GM12878 (cell line): ENCODE data around the gene OLFML2B. TPM values are rescaled to one million over a fixed set of nuclear protein-coding genes. Genes with fewer than 3 reads are reported as not detected.

Experiments
- ATAC-seq: fragments of 200-7000 bp; cut with Tn5 transposase; 3 replicates; pipeline ENCODE4 v1.9.1; 2020; ENCODE audit warnings: mild to moderate bottlenecking, moderate library complexity
- BruUV-seq: library from RNA; stranded (reverse); fragments of 400-500 nt; replicated peaks from 2 replicates; lab custom pipeline; 2021; lab: Mats Ljungman, UMichigan
- CTCF ChIA-PET: fragments of 300-600 bp; sonication (Branson Sonifier 250); formaldehyde crosslinking; extraction: SDS; loops from one replicate; lab custom pipeline; 2021; ENCODE audit warnings: inconsistent platforms; lab: Yijun Ruan, JAX
- POLR2A ChIA-PET: fragments of 350-600 bp; formaldehyde crosslinking; extraction: SDS; loops from one replicate; lab custom pipeline; 2021; ENCODE audit warnings: inconsistent platforms; lab: Charles Lee
- RAD21 ChIA-PET: fragments of 300-600 bp; sonication (Branson Sonifier 250); formaldehyde crosslinking; loops from one replicate; lab custom pipeline; 2023; ENCODE audit warnings: antibody characterized with exemption; ENCODE audit not compliant: unreplicated experiment; lab: Charles Lee
- SMC1A ChIA-PET: fragments of 300-600 bp; sonication (Branson Sonifier 250); formaldehyde crosslinking; loops from one replicate; lab custom pipeline; 2023; ENCODE audit not compliant: unreplicated experiment, uncharacterized antibody; lab: Charles Lee
- DNase-seq: peaks from one replicate; pipeline ENCODE4 v3.0.0-alpha.2; 2011; ENCODE audit warnings: low read depth, low spot score
- FAIRE-seq: peaks from 3 replicates; lab custom pipeline; 2011; peaks lifted over from hg19 to GRCh38; lab: Jason Lieb, UNC
- H2AFZ ChIP-seq: 2 replicates; pipeline ENCODE4 v1.6.0; 2011; ENCODE audit warnings: low read depth, low read length, control low read depth; ENCODE audit not compliant: control insufficient read depth
- H3K27ac ChIP-seq: 2 replicates; pipeline ENCODE4 v1.5.1; 2011; ENCODE audit warnings: control low read depth; ENCODE audit not compliant: control insufficient read depth, insufficient read depth
- H3K27me3 ChIP-seq, 2 experiments: replicated peaks in 1 of 2; 2 replicates each; pipeline versions ENCODE4 v1.6.0 to v1.6.1; 2011; ENCODE audit warnings: low read length in 1 of 2; ENCODE audit not compliant: control insufficient read depth in 2 of 2, insufficient read depth in 2 of 2
- H3K36me3 ChIP-seq, 2 experiments: 2 replicates each; pipeline ENCODE4 v1.5.1; 2011; ENCODE audit warnings: low read length in 1 of 2; ENCODE audit not compliant: control insufficient read depth in 2 of 2, insufficient read depth in 2 of 2
- H3K4me1 ChIP-seq: 2 replicates; pipeline ENCODE4 v1.6.1; 2011; ENCODE audit warnings: mild to moderate bottlenecking, low read length, moderate library complexity, mixed read lengths; ENCODE audit not compliant: control insufficient read depth, insufficient read depth
- H3K4me2 ChIP-seq: 2 replicates; pipeline ENCODE4 v1.6.0; 2011; ENCODE audit warnings: control low read depth; ENCODE audit not compliant: control insufficient read depth, insufficient read depth
- H3K4me3 ChIP-seq: fragments of 200-600 bp; sonication (generic); 2 replicates; pipeline ENCODE4 v1.5.1; 2016
- H3K79me2 ChIP-seq: 2 replicates; pipeline ENCODE4 v1.6.0; 2011; ENCODE audit warnings: low read length; ENCODE audit not compliant: control insufficient read depth, insufficient read depth
- H3K9ac ChIP-seq: 2 replicates; pipeline ENCODE4 v1.8.0; 2011; ENCODE audit warnings: low read length, control low read depth, mixed read lengths; ENCODE audit not compliant: control insufficient read depth, insufficient read depth
- H3K9me3 ChIP-seq: replicated peaks from 3 replicates; pipeline ENCODE4 v1.5.1; 2011; ENCODE audit warnings: mild to moderate bottlenecking, low read length; ENCODE audit not compliant: control insufficient read depth, insufficient read depth
- H4K20me1 ChIP-seq: 2 replicates; pipeline ENCODE4 v1.6.0; 2011; ENCODE audit not compliant: control insufficient read depth, insufficient read depth
- CBX5 ChIP-seq: sonication (generic); IDR thresholded peaks from 2 replicates; pipeline ENCODE4 v1.6.1; 2016; ENCODE audit warnings: low read depth, moderate library complexity, mild to moderate bottlenecking, inconsistent platforms
- KLF5 ChIP-seq: fragments of 450-650 bp; IDR thresholded peaks from 2 replicates; pipeline ENCODE4 v1.6.1; 2014; ENCODE audit warnings: mild to moderate bottlenecking; ENCODE audit not compliant: partially characterized antibody
- USF1 ChIP-seq: IDR thresholded peaks from 2 replicates; pipeline ENCODE4 v1.6.1; 2011; ENCODE audit warnings: borderline replicate concordance, low read depth, mild to moderate bottlenecking, moderate library complexity, mixed read lengths, low read length; ENCODE audit not compliant: insufficient read depth; ENCODE audit errors: extremely low read length
- WGBS: methylation state at CpG from one replicate; pipeline ENCODE4 v1.1.6; 2016; ENCODE audit warnings: low lambda C conversion rate; ENCODE audit not compliant: insufficient replicate concordance, insufficient coverage; ENCODE audit errors: missing lambda C conversion rate; 5-methylcytosine and 5-hydroxymethylcytosine counted together
- in situ Hi-C: fragments of 300-500 bp; cut with MboI; formaldehyde crosslinking; loops from 9 replicates; pipeline ENCODE4 v1.14.3; 2018; ENCODE audit warnings: mixed read lengths
- intact Hi-C: fragments of 100-400 bp; cut with micrococcal nuclease; formaldehyde crosslinking; loops from one replicate; pipeline ENCODE4 v1.14.2; 2022; ENCODE audit not compliant: unreplicated experiment
- polyA plus RNA-seq, 11 experiments: library from polyadenylated mRNA; depleted of rRNA in 4 of 11; unstranded in 6 of 11; stranded (reverse) in 5 of 11; fragments of >200 nt; fragmentation: Nextera tagmentation in 4 of 11; fragmentation: Illumina TruSeq in 1 of 11; extraction: Ambion mirVana in 4 of 11; extraction: Trizol in 1 of 11; gene quantifications; 1 replicate in 1 of 11; 2 replicates in 10 of 11; pipeline versions ENCODE4 v1.2.1 to v1.2.3, GENCODE V29; 2011 to 2016; ENCODE audit warnings: inconsistent platforms in 2 of 11, missing spikeins in 2 of 11, low read depth in 1 of 11
- total RNA-seq, 4 experiments: library from RNA; depleted of rRNA in 3 of 4; stranded (reverse); fragments of >200 nt in 3 of 4; fragmentation: Illumina TruSeq in 1 of 4; extraction: Trizol in 1 of 4; gene quantifications; 2 replicates each; pipeline versions ENCODE4 v1.2.1 to v1.2.3, GENCODE V29; 2013 to 2021
- TF ChIP-seq, protein P1 (sequence below): IDR thresholded peaks from 2 replicates; pipeline ENCODE4 v1.6.1; 2011; ENCODE audit warnings: borderline replicate concordance, low read depth, mild to moderate bottlenecking, moderate library complexity, low read length; ENCODE audit not compliant: insufficient read depth, poor library complexity, severe bottlenecking
- TF ChIP-seq, protein P2 (sequence below): fragments of 450-650 bp; IDR thresholded peaks from 2 replicates; pipeline ENCODE4 v1.6.1; 2017; ENCODE audit warnings: mild to moderate bottlenecking
- TF ChIP-seq, protein P3 (sequence below): fragments of 450-650 bp; IDR thresholded peaks from 2 replicates; pipeline ENCODE4 v1.6.1; 2017; ENCODE audit warnings: low read depth, mild to moderate bottlenecking, moderate library complexity
- TF ChIP-seq, protein P4 (sequence below): IDR thresholded peaks from 2 replicates; pipeline ENCODE4 v1.6.1; 2012; ENCODE audit warnings: low read length, inconsistent platforms

The OLFML2B gene
- total and polyA plus RNA-seq, 10 of the 15 experiments (the other 5 are each of a cell fraction or from before 2014, with no cell fraction given), result not detected

- TF ChIP-seq, protein P1, sequence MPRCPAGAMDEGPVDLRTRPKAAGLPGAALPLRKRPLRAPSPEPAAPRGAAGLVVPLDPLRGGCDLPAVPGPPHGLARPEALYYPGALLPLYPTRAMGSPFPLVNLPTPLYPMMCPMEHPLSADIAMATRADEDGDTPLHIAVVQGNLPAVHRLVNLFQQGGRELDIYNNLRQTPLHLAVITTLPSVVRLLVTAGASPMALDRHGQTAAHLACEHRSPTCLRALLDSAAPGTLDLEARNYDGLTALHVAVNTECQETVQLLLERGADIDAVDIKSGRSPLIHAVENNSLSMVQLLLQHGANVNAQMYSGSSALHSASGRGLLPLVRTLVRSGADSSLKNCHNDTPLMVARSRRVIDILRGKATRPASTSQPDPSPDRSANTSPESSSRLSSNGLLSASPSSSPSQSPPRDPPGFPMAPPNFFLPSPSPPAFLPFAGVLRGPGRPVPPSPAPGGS, result no peak
- TF ChIP-seq, protein P2, sequence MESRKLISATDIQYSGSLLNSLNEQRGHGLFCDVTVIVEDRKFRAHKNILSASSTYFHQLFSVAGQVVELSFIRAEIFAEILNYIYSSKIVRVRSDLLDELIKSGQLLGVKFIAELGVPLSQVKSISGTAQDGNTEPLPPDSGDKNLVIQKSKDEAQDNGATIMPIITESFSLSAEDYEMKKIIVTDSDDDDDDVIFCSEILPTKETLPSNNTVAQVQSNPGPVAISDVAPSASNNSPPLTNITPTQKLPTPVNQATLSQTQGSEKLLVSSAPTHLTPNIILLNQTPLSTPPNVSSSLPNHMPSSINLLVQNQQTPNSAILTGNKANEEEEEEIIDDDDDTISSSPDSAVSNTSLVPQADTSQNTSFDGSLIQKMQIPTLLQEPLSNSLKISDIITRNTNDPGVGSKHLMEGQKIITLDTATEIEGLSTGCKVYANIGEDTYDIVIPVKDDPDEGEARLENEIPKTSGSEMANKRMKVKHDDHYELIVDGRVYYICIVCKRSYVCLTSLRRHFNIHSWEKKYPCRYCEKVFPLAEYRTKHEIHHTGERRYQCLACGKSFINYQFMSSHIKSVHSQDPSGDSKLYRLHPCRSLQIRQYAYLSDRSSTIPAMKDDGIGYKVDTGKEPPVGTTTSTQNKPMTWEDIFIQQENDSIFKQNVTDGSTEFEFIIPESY, result no peak
- TF ChIP-seq USF1, result no peak
These were observed 20.4 kb downstream of the OLFML2B start (continued) for GRCh38 chr1:162003061-162003829.

GRCh38 chr1:162000053-162000420, 23.6 kb downstream of the OLFML2B start:
- H3K27ac ChIP-seq, result no peak overlapping the region
- FAIRE-seq (no peak), DNase-seq (no peak), ATAC-seq (no peak)
- POLR2A ChIA-PET, result no interaction called here
- H2AFZ ChIP-seq, result no peak overlapping the region
- intact Hi-C loops (no loop called here), in situ Hi-C loops (no loop called here)
- H3K79me2 ChIP-seq, result no peaks in the 10 kb centered on the region
- no peaks in the 10 kb centered on the region for H3K36me3 ChIP-seq
- H3K27me3 ChIP-seq, result peaks cover 0 to 3% of the 10 kb centered on the region in 2 experiments; a peak in 3 of 4 replicates
- H3K4me2 ChIP-seq, result no peak overlapping the region
- SMC1A ChIA-PET, result no interaction called here
- H3K4me1 ChIP-seq, result no peaks in the 10 kb centered on the region
- CTCF ChIA-PET, result no interaction called here
- no TSS peak for BruUV-seq
- no peaks in the 10 kb centered on the region for H4K20me1 ChIP-seq
- no peak overlapping the region for H3K9ac ChIP-seq
- no peak overlapping the region for H3K4me3 ChIP-seq
- WGBS, result 65% methylated on average over 11 of the region's 11 CpGs
- H3K9me3 ChIP-seq, result no peaks in the 10 kb centered on the region
- RAD21 ChIA-PET, result no interaction called here
- TF ChIP-seq CBX5, result no peak
- TF ChIP-seq, protein P3, sequence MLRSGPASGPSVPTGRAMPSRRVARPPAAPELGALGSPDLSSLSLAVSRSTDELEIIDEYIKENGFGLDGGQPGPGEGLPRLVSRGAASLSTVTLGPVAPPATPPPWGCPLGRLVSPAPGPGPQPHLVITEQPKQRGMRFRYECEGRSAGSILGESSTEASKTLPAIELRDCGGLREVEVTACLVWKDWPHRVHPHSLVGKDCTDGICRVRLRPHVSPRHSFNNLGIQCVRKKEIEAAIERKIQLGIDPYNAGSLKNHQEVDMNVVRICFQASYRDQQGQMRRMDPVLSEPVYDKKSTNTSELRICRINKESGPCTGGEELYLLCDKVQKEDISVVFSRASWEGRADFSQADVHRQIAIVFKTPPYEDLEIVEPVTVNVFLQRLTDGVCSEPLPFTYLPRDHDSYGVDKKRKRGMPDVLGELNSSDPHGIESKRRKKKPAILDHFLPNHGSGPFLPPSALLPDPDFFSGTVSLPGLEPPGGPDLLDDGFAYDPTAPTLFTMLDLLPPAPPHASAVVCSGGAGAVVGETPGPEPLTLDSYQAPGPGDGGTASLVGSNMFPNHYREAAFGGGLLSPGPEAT, result no peak
- TF ChIP-seq KLF5, result no peak
- TF ChIP-seq, protein P2, result no peak
- TF ChIP-seq, protein P4, sequence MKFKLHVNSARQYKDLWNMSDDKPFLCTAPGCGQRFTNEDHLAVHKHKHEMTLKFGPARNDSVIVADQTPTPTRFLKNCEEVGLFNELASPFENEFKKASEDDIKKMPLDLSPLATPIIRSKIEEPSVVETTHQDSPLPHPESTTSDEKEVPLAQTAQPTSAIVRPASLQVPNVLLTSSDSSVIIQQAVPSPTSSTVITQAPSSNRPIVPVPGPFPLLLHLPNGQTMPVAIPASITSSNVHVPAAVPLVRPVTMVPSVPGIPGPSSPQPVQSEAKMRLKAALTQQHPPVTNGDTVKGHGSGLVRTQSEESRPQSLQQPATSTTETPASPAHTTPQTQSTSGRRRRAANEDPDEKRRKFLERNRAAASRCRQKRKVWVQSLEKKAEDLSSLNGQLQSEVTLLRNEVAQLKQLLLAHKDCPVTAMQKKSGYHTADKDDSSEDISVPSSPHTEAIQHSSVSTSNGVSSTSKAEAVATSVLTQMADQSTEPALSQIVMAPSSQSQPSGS, result no peak
